Measurements from ENCODE around the gene POLR2E.
"Not testable (repeated sequence)": the region's sequence is repeated elsewhere in the genome, so short reads cannot be mapped to it uniquely, and the experiment has no call there.

Gene POLR2E

DNA sequence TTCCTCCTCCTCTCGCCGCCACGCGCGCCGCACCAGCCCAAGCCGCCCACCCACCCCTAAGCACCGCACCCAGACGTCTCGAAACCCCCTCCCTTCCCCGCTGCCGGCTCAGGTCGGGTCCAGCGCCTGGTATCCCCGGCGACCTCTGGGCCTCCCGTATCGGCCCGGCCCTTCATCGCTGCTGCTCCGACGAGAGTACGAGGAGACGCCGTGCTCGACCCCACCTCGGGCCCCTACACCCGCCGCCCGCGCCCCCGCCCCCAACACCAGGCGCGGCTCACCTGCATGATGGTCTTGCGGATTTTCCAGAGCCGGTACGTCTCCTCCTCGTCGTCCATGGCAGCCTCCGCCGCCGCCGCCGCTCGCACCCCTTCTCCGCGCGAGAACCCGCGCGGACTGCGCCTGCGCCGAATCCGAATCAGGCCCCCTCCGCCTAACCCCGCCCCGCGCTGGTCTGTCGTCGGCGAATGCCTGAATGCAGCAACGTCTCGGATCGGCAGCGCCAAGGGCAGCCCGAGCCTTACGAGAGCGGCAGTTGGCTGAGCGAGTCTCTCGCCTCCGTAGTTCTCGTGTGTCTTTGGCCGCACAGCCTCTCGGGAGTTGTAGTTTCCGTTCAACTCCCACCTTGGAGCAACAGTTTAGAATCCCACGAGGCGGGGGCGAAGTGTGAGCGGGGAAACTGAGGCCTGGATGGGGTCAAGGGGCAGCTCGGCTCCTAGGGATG lies at the start of gene POLR2E:
POLR2E (minus strand) TSS at position 398 of the 724 bp plus-strand sequence; CDS start at position 338, 60 bp downstream.
- peak; percentile 93 to 97 for DNase-seq

DNA sequence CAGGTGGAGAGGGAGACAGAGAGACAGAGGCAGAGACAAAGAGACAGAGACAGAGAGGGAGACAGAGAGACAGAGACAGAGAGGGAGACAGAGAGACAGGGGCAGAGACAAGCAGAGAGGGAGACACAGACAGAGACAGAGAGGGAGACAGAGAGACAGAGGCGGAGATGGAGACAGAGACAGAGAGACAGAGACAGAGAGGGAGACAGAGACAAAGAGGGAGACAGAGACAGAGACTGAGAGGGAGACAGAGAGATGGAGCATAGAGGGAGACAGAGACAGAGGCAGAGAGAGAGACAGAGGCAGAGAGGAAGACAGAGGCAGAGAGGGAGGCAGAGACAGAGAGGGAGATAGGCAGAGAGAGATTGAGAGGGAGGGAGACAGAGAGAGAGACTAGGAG lies 49.6 kb upstream of the POLR2E start:
- no peak for DNase-seq

DNA sequence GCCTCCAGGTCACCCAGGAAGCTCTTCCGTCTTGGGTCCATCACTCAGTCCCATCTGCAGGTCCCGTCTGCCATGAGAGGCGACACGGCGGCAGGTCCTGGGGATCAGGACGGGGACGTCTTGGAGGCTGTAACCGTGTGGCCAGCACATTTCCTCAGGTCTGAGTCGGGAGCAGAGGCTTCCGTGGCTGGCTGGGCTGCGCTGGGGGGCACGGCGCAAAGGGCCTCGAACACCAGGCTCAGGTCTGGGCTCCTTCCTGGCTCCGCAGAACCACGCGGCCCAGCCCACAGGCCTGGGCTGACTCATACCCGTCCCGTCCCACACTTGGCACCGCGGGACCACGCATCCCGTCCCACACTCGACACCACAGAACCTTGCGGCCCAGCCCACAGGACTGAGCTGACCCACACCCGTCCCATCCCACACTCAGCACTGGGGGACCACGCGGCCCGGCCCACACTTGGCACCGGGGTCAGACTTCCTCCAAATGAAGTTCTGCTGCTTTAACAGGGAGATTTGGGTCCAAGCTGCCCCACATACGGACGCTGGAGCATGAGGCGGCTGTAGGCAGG lies 48.7 kb upstream of the POLR2E start:
- no peak for DNase-seq

DNA sequence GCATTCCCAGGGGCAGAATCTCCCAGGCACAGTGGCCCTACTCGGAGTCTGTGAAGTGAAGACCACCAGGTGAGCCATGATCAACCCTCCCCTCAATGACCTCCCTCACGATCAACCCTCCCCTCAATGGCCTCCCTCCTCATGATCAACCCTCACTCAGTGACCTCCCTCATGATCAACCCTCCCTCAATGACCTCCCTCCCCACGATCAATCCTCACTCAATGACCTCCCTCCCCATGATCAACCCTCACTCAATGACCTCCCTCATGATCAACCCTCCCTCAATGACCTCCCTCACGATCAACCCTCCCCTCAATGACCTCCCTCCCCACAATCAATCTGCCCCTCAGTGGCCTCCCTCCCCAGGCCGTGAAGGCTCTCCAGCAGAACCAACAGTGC lies 46.8 kb upstream of the POLR2E start:
- no peak for DNase-seq

DNA sequence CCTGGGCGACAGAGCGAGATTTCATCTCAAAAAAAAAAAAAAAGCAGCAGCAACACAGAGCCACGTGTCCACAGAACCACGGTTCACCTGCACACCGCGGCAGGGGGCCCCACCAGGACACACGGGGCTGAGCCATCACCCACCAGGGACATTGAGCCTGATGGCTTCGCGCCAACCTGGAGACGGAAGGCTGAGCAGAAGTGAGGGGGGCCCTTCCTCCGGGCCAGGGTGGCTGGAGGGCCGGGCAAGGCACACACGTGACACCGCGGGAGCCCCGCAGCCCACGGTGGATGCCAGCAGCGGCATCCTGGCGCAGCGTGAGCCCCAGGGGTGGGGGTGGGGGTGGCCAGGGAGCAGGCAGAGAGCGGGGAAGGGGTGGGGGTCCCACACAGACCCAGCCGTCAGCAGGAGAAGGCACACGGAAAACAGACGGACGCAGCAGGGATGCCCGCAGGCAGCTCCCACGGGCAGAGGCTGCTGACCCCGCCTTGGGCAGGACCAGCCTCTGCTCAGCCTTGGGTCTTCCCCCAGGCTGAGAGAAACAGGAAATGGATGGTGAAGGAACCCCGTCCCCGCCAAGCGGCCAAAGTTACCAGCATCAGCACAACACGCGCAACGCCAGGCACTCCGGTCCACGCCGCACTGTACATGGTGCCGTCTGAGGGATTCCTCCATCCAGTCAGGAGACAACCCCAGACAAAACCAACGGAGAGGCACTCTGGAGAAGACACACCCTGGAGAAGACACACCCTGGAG lies 45.3 kb upstream of the POLR2E start:
- DNase-seq: no peak

DNA sequence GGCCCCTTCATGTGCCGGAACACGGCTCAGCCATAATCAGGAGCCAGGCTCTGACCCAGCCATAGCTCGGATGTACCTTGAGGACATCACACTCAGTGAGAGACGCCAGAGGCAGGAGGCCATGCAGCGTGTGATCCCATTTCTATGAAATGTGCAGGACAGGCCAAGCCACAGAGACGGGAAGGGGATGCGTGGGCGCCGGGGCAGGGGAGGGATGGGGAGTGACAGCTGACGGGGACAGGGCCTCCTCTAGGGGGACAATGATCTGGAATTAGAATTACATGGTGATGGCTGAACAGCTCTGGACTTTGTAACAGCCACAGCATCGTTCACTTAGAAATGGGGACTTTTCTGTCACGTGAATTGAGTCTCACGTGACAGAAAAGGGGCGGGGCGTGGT lies 44.0 kb upstream of the POLR2E start:
- DNase-seq: no peak

DNA sequence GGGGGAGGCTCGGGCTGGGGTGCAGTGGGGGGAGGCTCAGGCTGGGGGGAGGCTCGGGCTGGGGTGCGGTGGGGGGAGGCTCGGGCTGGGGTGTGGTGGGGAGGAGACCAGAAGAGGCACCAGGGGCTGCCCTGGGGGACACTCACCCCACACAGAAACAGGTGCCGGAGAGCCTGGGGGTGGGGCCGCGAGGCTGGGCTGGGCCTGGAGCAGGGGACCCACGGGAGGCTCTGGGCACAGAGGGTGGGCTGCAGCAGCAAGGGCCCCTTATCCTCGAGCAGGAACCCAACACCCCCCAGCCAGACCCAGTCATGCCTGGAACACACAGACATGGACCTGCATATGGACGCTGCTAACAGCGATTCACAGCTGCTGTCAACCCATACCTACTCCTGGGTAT lies 42.9 kb upstream of the POLR2E start:
- no peak for DNase-seq

DNA sequence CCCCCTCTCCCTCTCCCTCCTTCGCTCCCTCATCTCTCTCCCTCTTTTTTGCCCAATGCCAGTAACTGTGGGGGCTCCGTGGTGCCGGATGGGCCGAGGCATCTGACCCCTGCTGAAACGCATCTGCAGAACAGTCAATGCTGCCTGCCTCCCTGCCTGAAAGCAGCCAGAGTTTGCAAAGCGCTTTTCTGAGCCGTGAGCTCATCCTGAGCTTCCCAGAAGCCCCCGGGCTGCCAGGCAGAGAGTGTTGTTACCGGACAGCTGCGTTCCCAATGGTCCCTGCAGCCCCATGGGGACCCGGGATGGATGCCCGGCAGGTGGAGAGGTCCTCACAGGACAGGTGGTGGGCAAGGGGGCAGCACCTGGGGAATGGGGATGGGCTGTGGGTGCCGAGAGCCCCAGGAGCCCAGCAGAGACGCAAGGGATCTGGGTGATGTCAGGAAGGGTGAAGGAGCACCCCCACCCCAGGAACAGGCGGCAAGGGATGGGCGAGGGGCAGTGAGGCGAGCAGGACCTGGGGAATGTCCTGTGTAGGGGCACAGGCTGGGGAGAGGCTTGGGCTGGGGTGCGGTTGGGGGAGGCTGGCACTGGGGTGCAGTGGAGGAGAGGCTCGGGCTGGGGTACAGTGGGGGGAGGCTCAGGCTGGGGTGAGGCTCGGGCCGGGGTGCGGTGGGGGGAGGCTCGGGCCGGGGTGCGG lies 41.6 kb upstream of the POLR2E start:
- peak in 1 of 2 experiments; percentile 20 for DNase-seq

DNA sequence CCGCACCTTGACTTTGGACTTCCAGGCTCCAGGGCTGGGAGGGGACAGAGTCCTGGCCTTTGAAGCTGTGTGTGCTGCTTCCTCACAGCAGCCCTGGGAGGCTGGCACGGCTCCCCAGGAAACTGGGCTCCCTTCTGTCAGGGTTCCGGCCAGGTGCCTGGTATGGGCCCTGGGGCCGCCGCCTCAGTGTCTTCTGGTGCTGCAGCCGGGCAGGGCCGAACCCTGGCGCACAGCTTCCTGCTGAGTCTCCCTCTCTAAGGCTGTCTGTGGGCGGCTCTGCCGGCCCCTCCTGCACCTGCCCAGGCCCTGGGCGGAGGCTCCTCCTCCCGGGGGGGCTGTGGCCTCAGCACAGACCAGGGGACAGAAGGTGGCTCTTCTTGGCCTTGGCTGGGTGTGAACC lies 41.0 kb upstream of the POLR2E start:
- DNase-seq: peak in 1 of 2 experiments; percentile 40

DNA sequence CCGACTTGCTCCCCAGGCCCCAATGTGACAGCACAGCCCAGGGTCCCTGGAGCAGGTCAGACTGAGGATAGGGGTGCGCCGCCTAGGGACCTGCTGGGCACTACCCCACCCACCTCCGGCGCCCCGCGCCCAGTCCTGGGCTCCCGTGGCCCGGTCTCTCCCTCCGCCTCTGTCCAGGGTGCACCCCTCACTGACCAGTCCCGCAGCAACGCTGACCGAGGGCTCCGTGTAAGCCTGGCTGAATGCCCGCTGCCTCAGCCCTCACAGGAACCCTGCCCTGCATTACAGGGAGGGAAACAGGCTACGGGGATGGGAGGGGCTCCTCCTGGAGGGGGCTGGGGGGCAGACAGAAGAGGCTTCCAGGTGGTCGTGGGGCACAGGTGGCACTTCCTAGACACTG lies 40.3 kb upstream of the POLR2E start:
- no peak for DNase-seq

DNA sequence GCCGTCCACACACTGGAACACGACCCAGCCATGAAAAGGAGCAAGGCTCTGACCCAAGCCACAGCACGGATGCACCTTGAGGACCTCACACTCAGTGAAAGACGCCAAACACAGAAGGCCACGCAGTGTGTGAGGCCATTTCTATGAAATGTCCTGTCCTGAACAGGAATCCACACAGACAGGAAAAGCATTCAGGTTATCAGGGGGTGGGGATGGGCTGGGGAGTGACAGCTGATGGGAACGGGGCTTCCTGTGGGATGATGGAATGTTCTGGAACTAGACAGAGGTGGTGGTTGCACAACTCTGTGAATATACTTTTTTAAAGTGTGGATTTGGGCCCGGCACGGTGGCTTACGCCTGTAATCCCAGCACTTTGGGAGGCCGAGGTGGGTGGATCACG lies 39.3 kb upstream of the POLR2E start:
- no peak for DNase-seq

DNA sequence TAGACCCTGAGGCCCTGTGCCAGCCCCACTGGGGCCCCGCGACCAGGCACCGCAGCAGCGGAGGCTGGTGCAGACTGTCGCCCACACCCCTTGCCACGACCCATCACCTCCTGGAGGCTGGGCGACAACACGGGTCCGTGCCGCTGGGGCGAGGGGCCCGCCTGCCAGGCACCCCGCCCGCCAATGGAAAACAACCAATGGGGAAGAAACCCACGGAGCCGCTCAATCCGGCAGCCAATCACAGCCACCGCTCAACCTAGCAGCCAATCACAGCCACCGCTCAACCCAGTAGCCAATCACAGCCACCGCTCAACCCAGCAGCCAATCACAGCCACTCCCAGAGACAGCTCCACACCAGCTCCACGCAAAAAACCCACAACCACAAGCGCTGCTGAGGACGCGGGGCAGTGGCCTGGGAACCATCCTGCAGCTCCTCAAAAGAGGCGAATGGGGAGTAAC lies 38.3 kb upstream of the POLR2E start:
- no peak for DNase-seq

DNA sequence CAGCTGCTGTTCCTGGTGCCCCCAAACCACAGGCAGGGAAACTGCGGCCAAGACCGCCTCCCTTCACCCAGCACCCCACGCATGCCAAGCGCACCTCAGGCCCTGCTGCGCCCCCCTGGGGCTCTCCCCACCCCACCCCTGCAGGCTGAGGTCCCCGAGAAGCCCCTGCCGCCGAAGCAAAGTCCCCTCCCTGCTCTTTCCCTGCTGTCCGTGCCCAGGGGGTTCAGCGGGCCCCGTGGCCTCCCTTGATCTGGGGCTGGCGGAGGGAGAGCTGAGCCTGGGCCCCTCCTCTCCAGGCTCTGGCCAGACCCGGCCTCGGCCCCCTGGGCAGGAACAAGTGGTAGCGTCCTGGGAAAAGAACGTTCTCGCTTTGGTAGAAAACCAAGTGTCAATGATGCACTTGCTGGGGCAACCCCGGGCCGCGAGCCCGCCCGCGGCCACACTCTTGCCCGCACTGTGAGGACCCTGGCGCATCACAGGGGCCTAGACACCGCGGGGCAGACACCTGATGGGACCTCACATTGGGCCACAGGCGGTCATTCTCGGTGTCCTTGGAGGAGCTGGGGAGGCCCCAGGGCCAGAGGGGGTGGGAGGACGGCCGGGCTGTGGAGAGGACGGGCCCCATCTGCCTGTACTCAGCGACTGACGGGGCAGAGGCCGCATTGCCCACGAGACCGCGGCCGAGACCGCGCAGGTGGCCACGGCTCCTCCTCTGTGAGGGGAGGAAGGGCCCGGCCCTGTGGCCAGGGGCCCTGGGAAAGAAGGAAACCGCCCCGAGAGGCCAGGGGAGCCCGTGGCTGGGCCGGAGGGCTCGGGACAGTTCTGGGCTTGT lies 37.6 kb upstream of the POLR2E start:
- no peak for DNase-seq

DNA sequence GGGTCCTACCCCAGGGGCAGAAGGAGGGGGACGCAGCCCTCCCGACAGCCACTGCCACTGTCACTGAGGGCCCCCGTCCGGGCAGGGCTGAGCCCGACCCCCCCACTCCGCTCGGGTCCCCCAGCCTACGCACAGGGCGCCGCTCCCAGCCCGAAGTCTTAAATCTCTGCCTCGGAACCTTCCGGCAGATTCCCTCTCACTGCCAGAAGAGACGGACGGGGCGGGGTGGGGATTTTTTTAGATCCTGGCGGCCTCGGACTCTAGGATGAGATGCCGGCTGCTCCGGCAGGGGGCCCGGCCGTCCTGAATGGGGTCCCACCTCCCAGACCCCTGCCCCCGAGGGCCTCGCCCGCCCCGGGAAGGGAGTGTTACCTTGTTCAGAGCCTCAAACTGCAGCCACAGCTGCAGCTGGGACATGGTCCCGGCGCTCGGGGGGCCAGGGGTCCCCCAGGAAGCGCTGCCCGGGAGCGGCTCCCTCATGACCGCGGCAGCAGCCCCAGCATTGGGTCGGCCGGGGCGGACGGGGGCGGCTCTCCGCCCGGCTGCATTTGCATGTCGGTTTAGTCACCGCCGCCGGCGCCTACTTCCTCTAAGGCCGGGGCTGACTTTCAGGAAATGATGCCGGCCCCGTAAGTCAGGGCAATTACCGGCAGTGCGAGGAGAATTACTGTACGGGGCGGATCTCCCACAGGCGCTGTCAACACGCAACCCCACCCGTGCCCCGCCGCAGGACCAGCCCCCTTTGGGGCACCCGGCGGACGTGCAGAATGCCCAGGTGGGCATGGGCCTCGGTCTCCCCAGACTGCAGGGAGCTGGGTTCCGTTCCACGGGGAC lies 36.8 kb upstream of the POLR2E start:
- peak; percentile 42 to 58 for DNase-seq

DNA sequence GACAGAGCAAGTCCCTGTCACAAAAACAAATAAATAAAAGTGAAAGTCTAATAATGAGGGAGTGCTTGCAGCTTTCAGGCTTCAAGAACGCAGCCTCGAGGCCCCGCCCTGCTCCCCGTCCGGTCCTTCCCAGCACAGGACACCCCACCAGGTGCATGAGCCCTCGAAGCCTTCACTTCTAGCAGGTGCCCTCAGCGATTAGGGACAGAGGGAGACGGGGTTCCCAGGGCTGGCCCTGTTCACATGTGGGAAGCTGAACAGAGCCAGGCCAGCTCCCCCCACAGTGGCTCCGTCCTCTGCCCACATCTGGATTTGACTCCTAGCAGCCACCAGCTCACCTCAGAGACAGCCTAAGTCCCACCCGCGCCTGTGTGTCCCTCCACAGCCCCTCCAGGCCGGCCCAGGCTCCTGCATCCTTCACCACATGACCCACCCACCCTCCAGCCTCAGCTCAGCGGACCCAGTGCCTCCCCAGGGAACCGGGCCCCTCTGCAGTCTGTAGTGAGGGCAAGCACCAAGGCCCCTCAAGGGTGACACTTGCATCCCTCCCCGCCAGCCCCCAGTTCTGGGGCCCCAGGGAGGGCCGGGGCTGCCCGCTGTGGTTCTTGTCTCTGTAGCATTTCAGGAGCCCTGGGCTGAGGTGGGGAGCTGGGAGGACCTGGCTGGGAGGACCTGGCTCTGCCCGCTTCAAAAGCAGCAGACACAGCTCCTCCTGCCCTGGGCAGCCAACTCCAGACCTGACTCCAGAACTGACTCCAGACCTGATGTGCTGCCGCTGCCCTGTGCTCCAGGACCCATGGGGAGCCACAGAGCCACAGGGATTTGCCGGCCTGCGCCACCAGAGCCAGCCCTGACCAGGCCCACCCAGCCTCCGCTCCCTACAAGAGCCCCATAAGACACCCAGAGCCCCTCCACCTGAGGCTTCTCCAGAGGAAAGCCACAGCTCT lies 35.9 kb upstream of the POLR2E start:
- DNase-seq: no peak

DNA sequence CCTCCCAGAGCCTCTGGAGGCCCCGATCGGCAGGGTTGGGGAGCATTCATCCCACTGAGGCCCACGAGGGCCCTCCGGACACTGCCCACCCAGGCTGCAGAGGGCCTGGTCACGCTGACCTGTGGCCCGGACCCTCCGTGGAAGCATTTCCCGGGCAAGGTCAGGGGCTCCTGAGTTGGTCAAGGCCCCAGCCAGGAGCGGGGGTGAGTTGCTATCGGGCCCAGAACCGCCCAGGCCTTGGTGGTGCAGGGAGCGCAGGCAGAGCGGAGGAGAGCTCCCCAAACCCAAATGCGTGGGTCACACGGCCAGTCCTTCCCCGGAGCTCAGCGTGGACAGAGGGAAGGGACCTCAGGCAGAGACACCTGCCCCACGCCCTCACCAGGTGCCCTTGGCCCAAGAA lies 34.4 kb upstream of the POLR2E start:
- no peak for DNase-seq

DNA sequence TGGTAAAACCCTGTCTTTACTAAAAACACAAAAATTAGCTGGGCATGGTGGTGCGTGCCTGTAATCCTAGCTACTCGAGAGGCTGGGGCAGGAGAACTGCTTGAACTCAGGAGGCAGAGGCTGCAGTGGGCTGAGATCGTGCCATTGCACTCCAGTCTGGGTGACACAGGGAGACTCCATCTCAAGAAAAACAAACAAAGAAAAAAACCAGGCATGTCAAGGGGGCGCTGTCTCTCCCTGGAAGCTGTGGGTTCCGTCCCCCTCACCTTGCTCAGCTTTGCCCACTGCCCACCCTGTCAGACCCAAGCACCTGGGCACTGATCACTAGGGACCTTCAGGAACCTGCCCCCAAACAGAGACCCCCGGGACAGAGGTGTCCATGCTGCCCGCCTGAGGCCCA lies 33.9 kb upstream of the POLR2E start:
- DNase-seq: not testable (repeated sequence)

DNA sequence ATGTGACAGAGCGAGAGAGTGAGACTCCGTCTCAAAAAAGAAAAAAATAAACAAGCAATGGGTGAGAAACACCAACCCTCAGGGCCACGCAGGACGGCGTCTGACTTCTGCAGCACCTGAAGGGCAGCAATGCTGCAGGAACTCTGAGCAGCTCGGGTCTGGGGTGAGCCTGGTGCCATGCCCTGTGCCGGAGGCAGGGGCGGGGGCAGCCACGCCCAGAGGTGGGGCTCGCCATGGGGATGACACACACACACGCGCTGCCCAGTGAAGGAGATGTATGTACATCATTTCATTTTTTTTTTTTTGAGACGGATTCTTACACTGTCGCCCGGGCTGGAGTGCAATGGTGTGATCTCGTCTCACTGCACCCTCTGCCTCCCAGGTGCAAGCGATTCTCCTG lies 32.9 kb upstream of the POLR2E start:
- no peak for DNase-seq

DNA sequence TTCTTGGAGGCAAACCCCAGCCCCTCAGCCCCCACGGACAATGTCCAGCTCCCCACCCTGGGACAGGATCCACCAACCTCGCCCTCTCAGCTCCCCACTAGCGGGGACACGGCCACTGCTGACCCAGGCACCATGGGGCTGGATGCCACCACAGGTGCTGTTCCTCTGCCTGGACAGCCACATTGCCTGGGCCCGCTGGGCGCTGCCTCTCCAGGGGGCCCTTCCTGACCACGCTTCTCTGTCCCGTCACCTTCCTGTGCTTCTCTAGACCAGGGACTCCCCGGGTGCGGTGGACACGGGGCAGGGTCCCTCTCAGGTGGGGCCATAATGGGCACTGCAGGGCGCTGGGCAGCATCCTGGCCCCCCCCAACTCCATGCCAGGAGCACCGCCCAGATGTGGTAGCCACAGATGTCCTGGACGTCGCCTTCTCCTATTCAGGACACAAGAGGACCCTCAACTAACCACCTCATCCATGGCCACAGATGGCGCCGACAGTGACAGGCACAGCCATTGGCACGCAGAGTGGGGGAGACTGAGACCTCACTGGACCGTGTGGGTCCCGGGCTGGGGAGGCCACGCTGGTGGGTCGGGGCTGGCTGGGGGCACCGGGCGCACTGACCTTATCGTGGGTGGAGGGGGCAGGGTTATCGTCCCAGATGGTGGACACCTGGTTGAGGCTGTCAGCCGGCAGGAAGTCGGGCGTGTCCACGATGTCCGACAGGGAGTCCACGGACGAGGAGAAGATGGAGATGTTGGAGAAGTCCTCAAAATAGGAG lies 32.0 kb upstream of the POLR2E start:
- DNase-seq: no peak

All from NCI-H2081 (cell line).